ENCODE results near the gene ADAMTSL2. TPM values are rescaled to one million over a fixed set of nuclear protein-coding genes. Genes with fewer than 3 reads are reported as not detected.

ADAMTSL2 gene
- total and polyA plus RNA-seq, 4 donors = 1.8 to 18.2 (median 7.7) TPM

- no peak for DNase-seq (ENCODE audit: low spot score)
- Histone ChIP-seq H3K4me3 (ENCODE audit: low read depth in 1 of 3, low read length in 3 of 3) (no peak overlapping the region), H3K36me3 (ENCODE audit: control insufficient read depth in 4 of 4, insufficient read depth in 3 of 4, low read depth in 1 of 4, low read length in 3 of 4) (no peaks in the 10 kb centered on the region), H3K4me1 (ENCODE audit: control insufficient read depth in 4 of 4, insufficient read depth in 4 of 4, low read length in 3 of 4) (peaks cover 0 to 40% (median 19%) of the 10 kb centered on the region in 4 donors), H3K9ac (ENCODE audit: low read depth in 1 of 2, low read length in 2 of 2) (no peak overlapping the region), H3K27me3 (ENCODE audit: control insufficient read depth in 4 of 4, insufficient read depth in 4 of 4, low read length in 3 of 4) (no peaks in the 10 kb centered on the region), H3K9me3 (ENCODE audit: control insufficient read depth in 4 of 4, low read length in 3 of 4) (no peaks in the 10 kb centered on the region), H3K27ac (ENCODE audit: low read depth in 1 of 2, low read length in 2 of 2) (peak overlapping the region in 1 of 2 donors; percentile 69)
- WGBS = 61% methylated on average over 18 of the region's 18 CpGs
- TF ChIP-seq RAD21 (IDR thresholded peaks at IDR 0.05) = peak in 1 of 2 donors; percentile 18
- TF ChIP-seq RXRA (IDR thresholded peaks at IDR 0.05) = peak in 1 of 2 donors; percentile 12
- no peak for TF ChIP-seq REST (IDR thresholded peaks at IDR 0.05)
Measured at GRCh38 chr9:133527444-133527920, 7.0 kb upstream of the ADAMTSL2 start.

GRCh38 chr9:133528001-133528875 lies 6.3 kb upstream of the ADAMTSL2 start:
- Histone ChIP-seq H3K4me1 (ENCODE audit: control insufficient read depth in 4 of 4, insufficient read depth in 4 of 4, low read length in 3 of 4) (peaks cover 0 to 37% (median 22%) of the 10 kb centered on the region in 4 donors), H3K27ac (ENCODE audit: low read depth in 1 of 2, low read length in 2 of 2) (peak overlapping the region; percentile 5 to 69)
- no peak for DNase-seq (ENCODE audit: low spot score)

More at GRCh38 chr9:133528001-133528875, 6.3 kb upstream of the ADAMTSL2 start:
- H3K9ac ChIP-seq (ENCODE audit: low read depth in 1 of 2, low read length in 2 of 2) = no peak overlapping the region
- 84% methylated on average over 22 of the region's 22 CpGs for WGBS
- H3K27me3 ChIP-seq (ENCODE audit: control insufficient read depth in 4 of 4, insufficient read depth in 4 of 4, low read length in 3 of 4) = no peaks in the 10 kb centered on the region
- no peaks in the 10 kb centered on the region for H3K9me3 ChIP-seq (ENCODE audit: control insufficient read depth in 4 of 4, low read length in 3 of 4)
- TF ChIP-seq REST (IDR thresholded peaks at IDR 0.05) (no peak), YY1 (IDR thresholded peaks at IDR 0.05) (no peak), HNF4A (conservative IDR thresholded peaks at IDR 0.05) (no peak), NR2F2 (IDR thresholded peaks at IDR 0.05) (no peak)
- H3K36me3 ChIP-seq (ENCODE audit: control insufficient read depth in 4 of 4, insufficient read depth in 3 of 4, low read depth in 1 of 4, low read length in 3 of 4) = no peaks in the 10 kb centered on the region
- no peak overlapping the region for H3K4me3 ChIP-seq (ENCODE audit: low read depth in 1 of 3, low read length in 3 of 3)
